ENCODE data around the gene MAP4K2.

Gene MAP4K2

DNA sequence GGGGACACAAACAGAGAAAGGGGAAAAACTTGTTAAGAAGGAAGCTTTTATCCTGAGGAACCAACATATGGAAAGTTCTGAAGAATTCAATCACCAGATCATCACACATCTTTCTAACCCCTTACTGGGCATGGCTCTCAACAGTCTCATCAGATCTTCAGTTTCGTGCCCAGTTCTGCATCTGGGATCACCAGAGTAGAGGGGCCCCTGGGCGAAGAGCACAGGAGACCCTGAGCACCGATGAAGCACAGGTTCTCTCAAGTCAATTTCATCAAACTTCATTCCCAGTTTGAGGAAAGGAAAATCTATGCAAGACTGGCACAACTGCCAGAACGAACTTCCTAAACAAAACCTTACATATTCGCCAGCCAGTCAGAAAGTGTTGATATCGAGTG is 34.7 kb downstream of the MAP4K2 start:
- DNase-seq (ENCODE audit: low read depth in 2 of 2): no peak

DNA sequence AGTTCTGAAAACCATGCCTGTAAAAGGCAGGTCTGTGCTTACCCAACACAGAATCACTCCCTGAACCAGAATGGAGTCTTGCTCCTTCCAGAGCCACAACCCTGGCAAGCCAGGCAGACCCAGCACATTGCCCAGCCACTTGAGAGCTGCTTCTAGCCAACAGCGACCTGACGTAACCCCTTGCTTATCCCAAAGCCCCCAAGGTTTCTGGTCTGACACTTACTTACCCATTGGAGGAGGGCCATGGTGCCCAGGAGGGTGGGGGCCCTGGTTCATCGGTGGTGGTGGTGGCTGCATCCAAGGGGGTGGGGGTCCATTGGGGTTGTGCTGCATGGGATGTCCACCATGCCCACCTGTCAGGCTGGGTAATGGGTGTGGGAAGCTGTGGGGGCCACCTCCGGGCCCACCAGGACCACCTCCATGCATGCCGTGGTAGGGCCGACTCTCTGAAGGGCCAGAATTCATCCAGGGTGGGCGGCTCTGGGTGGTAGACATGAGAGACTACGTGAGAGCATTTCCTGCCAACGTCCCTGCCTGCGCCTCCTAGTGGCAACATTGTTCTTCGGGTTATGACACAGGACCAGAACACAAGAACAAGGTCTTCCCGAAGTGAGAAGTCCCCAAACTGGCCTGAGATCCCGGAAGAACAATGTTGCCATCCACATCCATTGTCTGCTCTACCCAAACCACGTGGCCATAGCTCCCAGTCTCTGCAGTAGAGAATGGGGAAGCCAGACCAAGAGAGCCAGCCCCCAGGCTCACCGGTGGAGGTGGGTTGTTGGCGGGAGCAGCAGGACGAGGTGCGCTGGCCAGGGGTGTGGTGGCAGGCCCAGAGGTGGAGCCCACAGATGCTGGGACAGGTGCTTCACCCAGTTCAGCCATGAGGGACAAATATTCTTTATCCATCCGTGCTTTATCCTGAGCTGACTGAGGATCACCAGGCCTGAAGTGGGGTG is 35.4 kb downstream of the MAP4K2 start:
- DNase-seq (ENCODE audit: low read depth in 2 of 2): peak; percentile 65 to 73

DNA sequence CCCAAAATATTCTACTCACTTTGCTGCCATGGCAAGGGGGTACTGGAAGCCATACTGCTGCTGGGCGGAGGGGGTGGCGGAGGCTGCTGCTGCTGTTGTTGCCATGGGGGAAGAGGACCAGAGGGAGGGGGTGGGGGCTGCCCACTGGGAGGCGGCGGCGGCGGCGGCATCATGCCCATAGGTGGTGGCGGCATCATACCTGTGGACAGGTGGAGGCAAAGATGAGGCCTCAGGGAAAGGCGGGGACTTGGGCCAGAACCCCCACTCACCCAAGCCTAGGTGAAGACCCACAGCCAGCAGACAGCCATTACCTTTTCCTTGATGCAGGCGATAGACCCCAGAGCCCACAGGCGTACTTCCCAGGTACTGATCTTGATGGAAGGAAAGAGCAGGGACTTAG is 36.1 kb downstream of the MAP4K2 start:
- no peak for DNase-seq (ENCODE audit: low read depth in 2 of 2)

GRCh38 chr11:64765851-64766665 is 37.0 kb downstream of the MAP4K2 start:
- DNase-seq (ENCODE audit: low read depth in 2 of 2): no peak

GRCh38 chr11:64765291-64765850 is 37.6 kb downstream of the MAP4K2 start:
- DNase-seq (ENCODE audit: low read depth in 2 of 2): no peak

GRCh38 chr11:64764753-64765152 is 38.3 kb downstream of the MAP4K2 start:
- no peak for DNase-seq (ENCODE audit: low read depth in 2 of 2)

GRCh38 chr11:64764040-64764611 is 38.9 kb downstream of the MAP4K2 start:
- DNase-seq (ENCODE audit: low read depth in 2 of 2): no peak

- no peak for DNase-seq (ENCODE audit: low read depth in 2 of 2)
Observed at GRCh38 chr11:64763526-64764039, 39.4 kb downstream of the MAP4K2 start.

DNA sequence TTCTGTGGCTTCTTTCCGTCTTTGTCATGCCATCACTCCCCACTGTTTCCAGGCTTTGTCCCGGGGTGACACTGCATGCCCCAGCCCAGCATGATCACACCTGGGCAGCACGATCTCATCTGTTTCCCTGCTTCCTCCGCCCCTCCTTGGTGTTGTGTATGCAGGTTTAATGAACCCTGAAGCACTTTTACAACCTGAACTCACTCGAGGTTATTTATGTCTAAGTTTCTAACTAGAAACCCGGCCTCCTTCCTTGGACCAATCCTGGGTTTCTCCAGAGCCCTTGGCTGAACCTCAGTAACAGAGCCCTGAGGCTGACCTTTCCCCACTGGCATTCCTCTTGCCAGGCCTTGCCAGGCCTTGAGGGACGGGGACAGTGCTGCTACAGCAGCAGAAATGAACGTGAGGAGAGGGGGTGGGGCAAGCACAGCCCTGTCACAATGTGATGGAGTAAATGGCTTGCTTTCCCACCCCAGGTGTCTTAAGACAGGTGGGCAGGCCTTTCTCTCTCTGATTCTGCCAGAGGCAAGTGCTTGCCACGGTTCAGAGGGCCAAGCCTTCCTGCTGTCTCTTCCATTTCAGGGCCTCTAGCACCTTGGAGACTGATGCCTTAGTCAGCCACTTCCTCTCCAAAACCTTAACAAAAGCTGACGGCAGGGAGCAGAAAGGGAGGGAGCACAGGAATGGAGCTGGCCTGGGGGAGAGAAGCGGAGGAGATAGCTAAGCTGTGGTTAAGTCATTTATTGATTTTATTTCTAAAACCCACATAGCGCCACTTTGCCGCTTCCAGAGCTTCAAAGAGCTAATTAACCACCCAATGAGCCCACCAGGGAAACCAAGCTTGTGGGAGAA is 40.1 kb downstream of the MAP4K2 start:
- no peak for DNase-seq (ENCODE audit: low read depth in 2 of 2)

DNA sequence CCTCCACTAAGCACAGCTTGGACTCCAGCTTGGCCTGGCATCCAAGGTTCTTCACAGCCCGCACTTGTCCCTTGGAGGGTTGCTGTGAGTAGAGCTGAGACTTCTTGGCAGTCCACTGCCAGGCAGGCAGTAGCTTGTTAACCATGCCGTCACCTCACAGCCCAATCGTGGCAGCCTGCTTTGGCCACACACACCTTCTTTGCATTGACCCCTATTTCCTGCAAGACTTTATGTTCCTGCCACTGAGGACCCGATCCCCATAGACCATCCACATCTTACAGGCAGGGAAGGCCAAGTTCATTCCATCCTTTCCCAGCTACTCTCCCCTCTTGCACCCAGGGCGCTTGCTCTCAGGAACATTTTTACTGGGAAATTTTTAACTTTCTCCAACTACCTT is 40.7 kb downstream of the MAP4K2 start:
- no peak for DNase-seq (ENCODE audit: low read depth in 2 of 2)

DNA sequence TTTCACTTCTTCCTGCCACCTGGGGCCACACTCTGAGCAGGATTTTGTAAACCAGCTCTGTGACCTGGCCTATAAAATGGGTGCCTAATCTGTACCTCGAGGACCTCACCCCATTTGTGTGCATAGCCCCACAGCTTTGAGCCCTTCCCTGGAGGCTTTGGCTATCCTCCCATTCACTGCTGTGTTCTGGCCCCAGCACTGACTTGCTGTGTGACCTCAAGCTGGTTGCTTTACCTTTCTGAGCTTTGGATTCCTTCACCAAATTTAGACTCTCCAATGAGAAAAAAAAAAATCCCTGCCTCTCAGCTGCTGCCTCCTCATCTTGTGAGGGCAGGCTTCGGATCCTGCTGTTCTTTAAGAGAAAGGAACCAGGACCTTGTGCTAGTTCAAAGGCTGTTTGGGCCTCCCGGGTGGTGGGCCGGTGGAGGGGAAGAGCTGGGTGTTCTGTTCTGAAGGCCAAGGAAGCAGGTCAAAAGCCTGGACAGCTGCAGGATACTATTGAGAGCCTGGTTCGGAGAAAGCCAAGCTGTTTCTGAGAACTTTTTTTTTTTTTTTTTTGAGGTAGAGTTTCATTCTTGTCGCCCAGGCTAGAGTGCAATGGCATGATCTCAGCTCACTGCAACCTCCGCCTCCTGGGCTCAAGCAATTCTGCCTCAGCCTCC is 42.1 kb downstream of the MAP4K2 start:
- DNase-seq (ENCODE audit: low read depth in 2 of 2): no peak

GRCh38 chr11:64759722-64760719 is 43.0 kb downstream of the MAP4K2 start, which contains the start of gene PYGM:
Gene PYGM, minus strand, starts transcription at chr11:64759974. Its CDS starts 76 bp downstream, at chr11:64759898.
- no peak for DNase-seq (ENCODE audit: low read depth in 2 of 2)

DNA sequence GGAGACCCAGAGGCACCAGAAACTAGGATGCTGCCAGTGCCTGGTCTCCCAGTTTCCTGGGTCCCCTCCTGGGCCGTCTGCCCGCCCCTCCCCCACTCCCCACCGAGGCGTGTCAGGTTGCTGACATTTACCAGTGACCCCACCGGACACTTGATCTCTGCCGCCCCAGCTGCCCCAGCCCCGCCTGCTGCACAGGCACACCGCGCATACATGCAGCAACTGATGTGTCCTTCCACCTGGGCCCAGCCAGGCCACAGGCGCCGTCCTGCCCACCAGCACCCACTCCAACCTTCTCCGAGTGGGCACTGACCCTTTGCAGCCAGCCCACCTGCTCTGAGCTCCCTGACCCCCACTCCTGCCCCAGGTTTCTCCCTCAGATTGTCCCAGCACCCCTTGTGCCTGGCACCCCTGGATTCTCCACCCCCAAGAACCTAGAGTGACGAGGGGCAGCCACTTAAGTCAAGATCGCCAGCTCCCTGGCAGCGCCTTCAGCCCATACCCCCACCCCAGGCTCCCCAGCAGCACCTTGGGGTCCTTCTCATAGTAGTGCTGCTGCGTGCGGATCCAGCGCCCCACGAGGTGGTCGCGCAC is 43.8 kb downstream of the MAP4K2 start:
- no peak for DNase-seq (ENCODE audit: low read depth in 2 of 2)

DNA sequence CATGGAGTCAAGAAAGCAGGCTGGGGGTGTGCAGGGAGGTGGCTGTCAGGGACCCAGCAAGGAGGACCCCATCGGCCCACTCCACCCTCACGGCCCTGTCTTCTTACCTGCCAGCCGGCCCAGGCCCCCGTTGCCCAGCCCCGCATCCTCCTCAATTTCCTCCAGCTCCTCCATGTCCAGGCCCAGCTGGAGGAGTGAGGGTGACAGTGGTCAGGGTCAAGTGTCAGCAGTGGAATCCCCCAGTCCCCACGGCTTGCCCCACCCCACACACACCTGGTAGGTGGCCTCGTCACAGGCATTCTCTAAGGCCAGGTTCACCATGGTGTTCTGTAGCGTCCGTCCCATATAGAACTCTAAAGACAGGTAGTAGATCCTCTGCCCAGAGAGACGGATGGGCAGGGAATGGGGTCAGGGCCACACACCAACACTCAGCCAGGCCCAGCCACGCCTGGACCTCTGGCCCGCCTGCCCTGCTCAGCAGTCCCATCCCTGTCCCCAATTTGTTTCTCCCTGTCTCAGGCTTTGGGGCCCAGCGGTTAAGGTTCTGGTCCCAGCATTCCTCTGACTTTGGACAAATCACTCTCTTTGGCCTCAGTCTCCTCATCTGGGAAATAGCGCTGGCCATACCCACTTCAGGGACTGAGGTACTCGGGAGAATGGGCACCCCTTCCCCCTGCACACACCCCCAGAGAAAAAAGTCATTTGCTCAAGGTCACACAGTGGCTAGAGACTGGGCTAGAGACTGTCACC is 44.5 kb downstream of the MAP4K2 start:
- no peak for DNase-seq (ENCODE audit: low read depth in 2 of 2)

GRCh38 chr11:64757549-64758329 is 45.3 kb downstream of the MAP4K2 start:
- no peak for DNase-seq (ENCODE audit: low read depth in 2 of 2)

DNA sequence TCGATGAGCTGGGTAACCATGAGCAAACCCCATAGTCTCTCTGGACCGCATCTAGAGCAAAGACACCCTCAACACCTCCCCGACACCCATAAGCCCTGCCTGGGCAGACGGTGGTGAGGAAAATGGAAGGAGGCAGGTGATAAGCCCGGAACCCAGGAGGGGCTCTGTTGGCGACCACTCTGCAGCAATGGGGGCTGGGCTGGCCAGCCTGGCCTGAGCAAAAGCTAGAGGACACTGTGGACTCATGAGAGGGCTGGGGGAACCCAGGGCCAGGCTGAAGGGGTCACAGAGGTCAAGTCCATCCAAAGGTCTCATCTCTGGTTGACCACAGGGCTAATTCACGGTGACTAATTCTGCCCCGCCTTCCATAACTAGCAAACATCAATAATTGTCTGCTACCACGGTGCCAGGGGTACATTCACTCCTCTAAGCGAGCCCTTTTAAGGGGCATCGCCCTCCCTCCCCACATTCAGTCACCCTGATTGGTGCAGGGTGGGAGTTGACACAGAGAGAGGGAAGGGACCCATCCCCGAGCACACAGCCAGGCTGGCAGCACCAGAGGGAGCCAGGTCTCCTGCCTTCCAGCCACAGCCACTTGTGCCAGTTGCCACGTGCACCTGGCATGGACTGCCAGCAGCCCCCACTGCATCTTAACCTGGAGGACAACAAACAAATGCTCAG is 47.2 kb downstream of the MAP4K2 start:
- no peak for DNase-seq (ENCODE audit: low read depth in 2 of 2)

All from stimulated activated CD4-positive, alpha-beta T cell treated with anti-CD3 and anti-CD28 coated beads, Interleukin-1b, Interleukin-23, amount 100 ng/mL, for 4 hours (primary cell).